ENCODE results near the gene AGMAT. TPM values are rescaled to one million over a fixed set of nuclear protein-coding genes. Genes with fewer than 3 reads are reported as not detected.
A peak's percentile ranks its signal among the peaks of the same experiment; 100 is the strongest.

The AGMAT gene, protein sequence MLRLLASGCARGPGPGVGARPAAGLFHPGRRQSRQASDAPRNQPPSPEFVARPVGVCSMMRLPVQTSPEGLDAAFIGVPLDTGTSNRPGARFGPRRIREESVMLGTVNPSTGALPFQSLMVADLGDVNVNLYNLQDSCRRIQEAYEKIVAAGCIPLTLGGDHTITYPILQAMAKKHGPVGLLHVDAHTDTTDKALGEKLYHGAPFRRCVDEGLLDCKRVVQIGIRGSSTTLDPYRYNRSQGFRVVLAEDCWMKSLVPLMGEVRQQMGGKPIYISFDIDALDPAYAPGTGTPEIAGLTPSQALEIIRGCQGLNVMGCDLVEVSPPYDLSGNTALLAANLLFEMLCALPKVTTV
- not detected for total RNA-seq

DNA sequence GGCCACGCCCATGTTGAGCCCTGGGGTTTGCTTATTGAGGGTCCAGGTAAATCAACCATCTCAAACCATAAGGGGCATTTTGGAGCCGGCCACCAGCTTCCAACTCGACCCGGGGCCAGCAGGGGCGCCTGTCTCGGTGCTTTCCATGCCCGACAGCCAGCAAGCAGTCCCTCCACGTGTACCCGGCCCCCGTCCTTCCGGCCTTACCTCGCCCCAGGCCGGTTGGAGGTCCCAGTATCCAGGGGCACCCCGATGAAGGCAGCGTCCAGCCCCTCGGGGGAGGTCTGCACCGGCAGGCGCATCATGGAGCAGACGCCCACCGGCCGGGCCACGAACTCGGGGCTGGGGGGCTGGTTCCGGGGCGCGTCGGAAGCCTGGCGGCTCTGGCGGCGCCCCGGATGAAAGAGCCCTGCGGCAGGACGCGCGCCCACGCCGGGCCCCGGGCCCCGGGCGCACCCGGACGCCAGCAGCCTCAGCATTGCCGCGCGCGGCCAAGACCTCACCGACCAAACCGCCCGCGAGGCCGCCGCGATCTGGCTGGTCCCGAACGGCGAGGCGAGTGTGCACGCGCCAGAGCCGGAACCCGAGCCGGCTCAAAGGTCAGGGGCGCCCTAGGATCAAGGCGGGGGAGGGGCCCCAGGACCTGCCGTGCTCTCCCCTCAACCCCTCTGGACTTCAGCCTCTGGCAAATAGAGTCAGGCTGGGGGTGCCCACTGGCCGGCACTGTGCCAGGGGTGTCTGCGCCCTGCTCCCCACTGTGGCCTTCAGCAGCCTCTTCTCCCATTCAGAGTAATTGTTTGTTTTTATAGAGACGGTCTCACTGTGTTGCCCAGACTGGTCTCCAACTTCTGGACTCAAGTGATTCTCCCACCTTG lies at the start of gene AGMAT:
Gene AGMAT (minus strand): TSS at position 563 of the 875 bp plus-strand sequence. CDS start 84 bp downstream, at position 479.
- peak within 1 kb of the TSS; percentile 36 to 54 for H3K4me3 ChIP-seq
- H3K36me3 ChIP-seq = no peaks in the 10 kb centered on the region
- peaks cover 29% of the 10 kb centered on the region for H3K27me3 ChIP-seq
- peak within 1 kb of the TSS in 1 of 4 donors; percentile 16 for H3K27ac ChIP-seq
- ATAC-seq = no peak
- 20% methylated on average over 1 of the region's 68 CpGs; no CpG with 5 or more reads in 1 of the 2 donors for WGBS, 2 donors (ENCODE audit: low coverage in 1 of 2)
- peaks cover 0 to 12% (median 7%) of the 10 kb centered on the region in 3 donors for H3K4me1 ChIP-seq
- TF ChIP-seq POLR2AphosphoS5 (IDR thresholded peaks at IDR 0.05) = no peak
- no peak for TF ChIP-seq EP300 (IDR thresholded peaks at IDR 0.05)
- no peak for TF ChIP-seq POLR2A (IDR thresholded peaks at IDR 0.05)
- peak in 1 of 4 experiments; percentile 18 for TF ChIP-seq CTCF (IDR thresholded peaks at IDR 0.05)
- H3K9me3 ChIP-seq = no peaks in the 10 kb centered on the region

GRCh38 chr1:15633756-15634420 lies 49.0 kb upstream of the AGMAT start:
- no peaks in the 10 kb centered on the region for H3K27me3 ChIP-seq
- no peak for ATAC-seq
- TF ChIP-seq POLR2AphosphoS5 (IDR thresholded peaks at IDR 0.05) = no peak
- no peak for TF ChIP-seq POLR2A (IDR thresholded peaks at IDR 0.05)
- TF ChIP-seq CTCF (IDR thresholded peaks at IDR 0.05) = no peak
- no peak for TF ChIP-seq EP300 (IDR thresholded peaks at IDR 0.05)
- no peak overlapping the region for H3K27ac ChIP-seq
- peaks cover 3 to 98% of the 10 kb centered on the region in 2 donors for H3K36me3 ChIP-seq
- no peak overlapping the region for H3K4me3 ChIP-seq
- no peaks in the 10 kb centered on the region for H3K4me1 ChIP-seq
- WGBS, 2 donors (ENCODE audit: low coverage in 1 of 2) = 90 to 92% methylated on average over 5 to 9 of the region's 9 CpGs
- no peaks in the 10 kb centered on the region for H3K9me3 ChIP-seq

- no peak for ATAC-seq
- H3K27ac ChIP-seq = no peak overlapping the region
- H3K4me3 ChIP-seq = no peak overlapping the region
- 75 to 78% methylated on average over 1 of the region's 1 CpG for WGBS, 2 donors (ENCODE audit: low coverage in 1 of 2)
- TF ChIP-seq POLR2AphosphoS5 (IDR thresholded peaks at IDR 0.05) (no peak), EP300 (IDR thresholded peaks at IDR 0.05) (no peak), CTCF (IDR thresholded peaks at IDR 0.05) (no peak), POLR2A (IDR thresholded peaks at IDR 0.05) (no peak)
- H3K27me3 ChIP-seq = no peaks in the 10 kb centered on the region
- no peaks in the 10 kb centered on the region for H3K9me3 ChIP-seq
- H3K36me3 ChIP-seq = peaks cover 0 to 58% of the 10 kb centered on the region in 2 donors
- peaks cover 0 to 25% (median 0%) of the 10 kb centered on the region in 3 donors for H3K4me1 ChIP-seq
These were observed 43.2 kb upstream of the AGMAT start for GRCh38 chr1:15628003-15628402.

GRCh38 chr1:15627343-15627988 lies 42.6 kb upstream of the AGMAT start:
- WGBS, 2 donors (ENCODE audit: low coverage in 1 of 2) = 37 to 65% methylated on average over 4 of the region's 4 CpGs
- no peak overlapping the region for H3K27ac ChIP-seq
- no peak for ATAC-seq

More at GRCh38 chr1:15627343-15627988, 42.6 kb upstream of the AGMAT start:
- H3K27me3 ChIP-seq = no peaks in the 10 kb centered on the region
- peaks cover 0 to 53% of the 10 kb centered on the region in 2 donors for H3K36me3 ChIP-seq
- peaks cover 0 to 30% (median 0%) of the 10 kb centered on the region in 3 donors for H3K4me1 ChIP-seq
- H3K4me3 ChIP-seq = no peak overlapping the region
- no peaks in the 10 kb centered on the region for H3K9me3 ChIP-seq
- no peak for TF ChIP-seq CTCF (IDR thresholded peaks at IDR 0.05)
- no peak for TF ChIP-seq POLR2AphosphoS5 (IDR thresholded peaks at IDR 0.05)
